ENCODE data around the gene GOLGA8S.
"Not testable (repeated sequence)": the region's sequence is repeated elsewhere in the genome, so short reads cannot be mapped to it uniquely, and the experiment has no call there.

The GOLGA8S gene

DNA sequence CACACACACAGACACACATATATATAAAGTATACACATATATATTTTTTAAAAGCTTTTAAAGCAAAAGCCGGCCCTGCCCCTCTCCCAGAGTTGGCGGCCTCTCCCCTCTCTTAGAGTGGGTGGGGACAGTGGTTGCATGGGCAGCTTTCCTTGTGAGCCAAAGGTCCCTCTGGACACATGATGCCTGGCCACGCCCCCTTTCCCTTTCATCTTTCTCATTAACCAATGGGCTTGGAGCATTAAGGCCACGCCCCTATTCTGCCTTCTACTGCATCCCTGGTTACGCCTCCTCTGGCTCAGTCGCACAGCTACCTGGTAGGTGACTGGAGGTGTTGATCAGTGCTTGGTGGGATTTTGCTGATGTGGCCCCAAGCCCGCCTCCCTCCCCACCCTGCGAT, at the start of gene GOLGA8S:
Gene GOLGA8S, plus strand, starts transcription at position 301 of the 400 bp plus-strand sequence. Its CDS starts 62 bp downstream, at position 363.
- DNase-seq: not testable (repeated sequence)

GRCh38 chr15:23304805-23305204, 49.7 kb upstream of the GOLGA8S start:
- DNase-seq: not testable (repeated sequence)

- not testable (repeated sequence) for DNase-seq
These were observed 48.6 kb upstream of the GOLGA8S start for GRCh38 chr15:23305921-23306320.

- not testable (repeated sequence) for DNase-seq
These were observed 43.3 kb upstream of the GOLGA8S start for GRCh38 chr15:23311233-23311632.

DNA sequence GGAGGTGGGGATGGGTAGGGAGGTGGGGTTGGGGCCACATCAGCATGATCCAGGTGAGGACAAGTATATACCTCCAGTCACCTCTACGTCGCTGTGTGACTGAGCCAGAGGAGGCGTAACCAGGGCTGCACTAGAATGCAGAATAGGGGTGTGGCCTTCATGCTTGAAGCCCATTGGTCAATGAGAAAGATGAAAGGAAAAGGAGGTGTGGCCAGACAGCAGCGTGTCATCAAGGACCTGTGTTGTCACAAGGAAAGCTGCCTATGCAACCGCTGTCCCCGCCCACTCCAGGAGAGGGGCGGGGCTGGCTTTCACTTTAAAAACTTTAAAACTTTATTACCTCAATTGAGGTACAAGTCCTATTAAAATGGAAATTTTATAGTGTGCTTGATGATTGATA, 20.5 kb upstream of the GOLGA8S start, which contains the start of gene GOLGA6L26:
Gene GOLGA6L26, minus strand, starts transcription at position 101 of the 400 bp plus-strand sequence. Its CDS starts 61 bp downstream, at position 40.
- not testable (repeated sequence) for DNase-seq

DNA sequence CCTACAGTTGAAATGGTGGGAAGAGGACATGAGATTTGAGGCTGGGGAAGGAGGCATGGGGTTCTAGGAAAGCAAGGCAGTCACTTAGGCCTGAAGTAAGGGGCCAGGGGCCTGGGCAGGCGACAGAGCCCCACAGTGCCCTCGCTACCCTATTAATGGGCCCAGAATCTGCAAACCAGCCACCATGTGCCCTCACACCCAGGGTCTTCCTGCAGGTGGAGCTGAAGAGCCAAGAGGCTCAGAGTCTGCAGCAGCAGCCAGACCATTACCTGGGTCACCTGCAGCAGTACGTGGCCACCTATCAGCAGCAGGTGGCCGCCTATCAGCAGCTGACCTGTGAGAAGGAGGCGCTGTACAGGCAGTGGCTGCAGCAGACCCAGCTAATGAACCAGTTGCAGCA, 8.1 kb downstream of the GOLGA8S start:
- DNase-seq: not testable (repeated sequence)

- not testable (repeated sequence) for DNase-seq
These were observed 9.7 kb downstream of the GOLGA8S start for GRCh38 chr15:23364261-23364660.

DNA sequence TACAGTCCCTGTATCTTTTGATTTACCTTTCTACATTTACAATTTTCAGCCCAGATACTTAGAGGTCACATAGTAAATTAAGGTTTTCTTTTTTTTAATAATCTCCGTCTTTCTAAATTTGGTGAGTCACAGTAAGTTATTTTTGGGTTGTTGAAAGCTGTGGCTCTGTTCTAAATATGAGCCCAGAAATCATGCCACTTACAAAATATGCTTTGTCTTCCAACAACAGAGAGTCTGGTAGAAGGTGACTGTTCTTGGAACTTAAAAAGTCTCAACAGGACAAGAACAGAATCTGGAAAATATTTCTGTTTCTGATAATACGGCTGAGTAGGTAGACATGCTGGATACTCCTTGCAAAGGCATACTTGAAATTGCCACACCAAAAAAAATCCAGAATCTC, 16.0 kb downstream of the GOLGA8S start:
- no peak for DNase-seq

- DNase-seq: not testable (repeated sequence)
These were observed 16.6 kb downstream of the GOLGA8S start for GRCh38 chr15:23371134-23371533.

- not testable (repeated sequence) for DNase-seq
These were observed 17.3 kb downstream of the GOLGA8S start for GRCh38 chr15:23371868-23372267.

- DNase-seq: no peak
These were observed 17.7 kb downstream of the GOLGA8S start for GRCh38 chr15:23372284-23372683.

- not testable (repeated sequence) for DNase-seq
These were observed 18.5 kb downstream of the GOLGA8S start for GRCh38 chr15:23372891-23373600.

DNA sequence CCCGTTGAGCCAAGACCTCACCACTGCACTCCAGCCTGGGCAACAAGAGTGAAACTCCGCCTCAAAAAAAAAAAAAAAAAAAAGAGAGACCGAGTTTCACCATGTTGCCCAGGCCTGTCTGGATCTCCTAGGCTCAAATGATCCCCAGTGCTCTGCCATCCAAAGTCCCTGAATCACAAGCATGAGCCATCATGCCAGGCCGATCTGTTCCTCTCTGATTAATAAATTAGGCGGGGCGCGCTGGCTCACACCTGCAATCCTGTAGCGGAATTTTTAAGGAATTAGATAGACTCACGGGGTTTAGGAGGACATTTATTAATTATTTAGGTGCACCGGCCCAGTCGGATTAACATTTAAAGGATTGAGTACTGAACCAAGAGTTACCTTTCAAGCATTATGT, 19.7 kb downstream of the GOLGA8S start:
- not testable (repeated sequence) for DNase-seq

DNA sequence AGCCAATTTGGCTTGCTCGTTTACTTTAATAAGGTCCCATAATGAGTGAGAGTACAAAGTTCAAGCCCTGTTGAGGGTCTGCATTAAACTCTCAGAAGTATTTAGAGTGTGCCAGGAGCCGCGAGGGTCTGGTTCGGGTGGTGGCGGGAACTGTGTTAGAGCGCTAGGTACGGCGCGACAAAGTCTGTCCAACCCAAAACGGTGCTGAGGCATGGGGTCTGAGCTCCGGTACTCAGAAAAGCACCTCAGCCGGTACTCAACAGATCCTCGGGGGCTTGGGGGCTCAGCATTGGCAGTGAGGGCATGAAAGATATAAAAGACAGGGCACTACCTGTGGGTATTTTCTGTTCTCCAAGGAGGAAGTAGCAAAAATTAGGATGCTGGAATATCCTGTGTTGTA, 24.4 kb downstream of the GOLGA8S start:
- not testable (repeated sequence) for DNase-seq

- DNase-seq: not testable (repeated sequence)
These were observed 26.2 kb downstream of the GOLGA8S start for GRCh38 chr15:23380700-23381099.

- DNase-seq: not testable (repeated sequence)
These were observed 26.6 kb downstream of the GOLGA8S start for GRCh38 chr15:23381192-23381591.

- DNase-seq: no peak
These were observed 29.8 kb downstream of the GOLGA8S start for GRCh38 chr15:23384371-23384770.

- DNase-seq: no peak
These were observed 31.4 kb downstream of the GOLGA8S start for GRCh38 chr15:23385886-23386430.

- no peak for DNase-seq
These were observed 33.2 kb downstream of the GOLGA8S start for GRCh38 chr15:23387621-23388190.

DNA sequence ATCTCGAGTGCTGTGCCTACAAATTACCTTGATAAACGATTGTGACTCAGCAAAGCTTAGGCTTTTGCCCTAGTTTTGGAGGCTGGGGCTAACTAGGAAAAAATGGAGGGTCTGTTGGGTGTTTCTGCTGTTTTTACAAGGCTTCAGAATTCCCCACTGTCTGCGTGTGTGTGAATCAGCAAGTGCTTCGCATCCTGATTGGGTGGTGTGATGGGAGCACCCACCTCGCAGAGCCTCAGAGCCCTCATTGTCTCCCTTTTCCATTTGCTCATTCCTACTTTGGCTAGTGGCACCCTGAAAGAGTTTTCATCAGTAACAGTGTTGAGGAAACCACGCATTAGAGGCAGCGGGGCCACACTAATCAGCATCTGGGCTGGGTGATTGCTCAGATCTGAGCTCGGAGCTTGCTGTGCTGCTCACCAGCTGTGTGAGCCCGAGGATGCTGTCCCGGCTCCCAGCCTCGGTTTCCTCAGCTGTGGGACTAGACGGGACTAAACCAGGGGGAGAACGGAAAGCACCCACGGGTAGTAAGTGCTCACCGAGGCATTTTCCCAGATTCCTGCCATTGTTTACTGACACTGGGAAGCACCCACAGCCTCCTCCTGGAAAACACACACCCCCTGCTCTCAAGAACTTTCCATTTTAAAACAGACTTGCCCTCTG, 40.6 kb downstream of the GOLGA8S start:
- DNase-seq: no peak

DNA sequence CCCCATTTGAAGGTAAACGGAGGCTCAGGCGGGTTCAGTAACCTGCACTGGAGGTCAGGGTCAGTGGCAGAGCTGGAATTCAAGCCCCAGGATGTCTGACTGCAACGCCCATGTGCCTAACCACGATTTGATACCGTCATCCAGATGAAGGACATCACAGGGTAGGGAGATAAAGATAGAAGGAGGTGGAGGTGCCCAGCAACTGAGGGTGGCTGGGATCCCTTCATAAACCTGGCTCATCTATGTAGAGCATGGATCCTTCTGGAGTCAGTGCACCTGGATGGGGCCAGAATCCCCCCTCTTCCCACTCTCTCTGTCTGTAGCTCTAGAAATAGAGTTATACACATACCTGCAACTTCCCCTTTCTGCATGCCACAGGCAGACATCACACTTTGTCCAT, 41.3 kb downstream of the GOLGA8S start:
- no peak for DNase-seq

DNA sequence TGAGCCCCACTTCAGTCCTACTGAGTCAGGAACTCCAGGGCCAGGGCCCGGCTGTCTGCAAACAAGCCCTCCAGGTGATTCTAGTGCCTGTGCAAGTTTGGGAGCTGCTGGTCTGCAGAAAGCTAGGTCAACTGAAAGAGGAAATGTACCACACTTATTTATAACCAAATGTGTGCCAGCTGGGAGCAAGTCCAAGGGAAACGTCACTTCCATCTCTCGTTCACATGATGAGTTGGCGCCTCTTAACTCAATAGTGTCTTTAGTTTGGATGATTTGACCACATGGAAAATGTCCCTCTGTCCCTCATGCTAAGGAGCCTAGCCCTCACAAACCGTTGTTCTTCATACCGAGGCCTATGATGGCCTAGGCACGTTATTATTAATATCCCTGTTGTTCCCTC, 43.2 kb downstream of the GOLGA8S start:
- no peak for DNase-seq

- DNase-seq: not testable (repeated sequence)
These were observed 43.8 kb downstream of the GOLGA8S start for GRCh38 chr15:23398357-23398756.

All from NCI-H1930 (cell line).